Smooth muscle cell (in vitro differentiated cells): ENCODE results near the gene CLHC1. TPM values are rescaled to one million over a fixed set of nuclear protein-coding genes. Genes with fewer than 3 reads are reported as not detected.

Experiments
- DNase-seq: peaks from one replicate; lab custom pipeline; 2025; ENCODE audit not compliant: unreplicated experiment; lab: John Stamatoyannopoulos, UW
- H2AFZ ChIP-seq: fragments of 200-600 bp; sonication (generic); 2 replicates; pipeline ENCODE4 v1.6.0; 2016; ENCODE audit warnings: antibody characterized with exemption, low read depth, mild to moderate bottlenecking
- H3F3A ChIP-seq: fragments of 200-600 bp; sonication (generic); 2 replicates; pipeline ENCODE4 v1.6.0; 2017; ENCODE audit warnings: antibody characterized with exemption, low read depth
- H3K27ac ChIP-seq: fragments of 200-600 bp; sonication (generic); 2 replicates; pipeline ENCODE4 v1.5.1; 2016; ENCODE audit warnings: low read depth, mild to moderate bottlenecking
- H3K27me3 ChIP-seq: fragments of 200-600 bp; sonication (generic); 2 replicates; pipeline ENCODE4 v1.6.1; 2016; ENCODE audit warnings: low read depth, mild to moderate bottlenecking
- H3K36me3 ChIP-seq: fragments of 200-600 bp; sonication (generic); 2 replicates; pipeline ENCODE4 v1.5.1; 2016; ENCODE audit warnings: low read depth
- H3K4me1 ChIP-seq: fragments of 200-600 bp; sonication (generic); 2 replicates; pipeline ENCODE4 v1.5.1; 2016; ENCODE audit warnings: low read depth
- H3K4me2 ChIP-seq: fragments of 200-600 bp; sonication (generic); 2 replicates; pipeline ENCODE4 v1.6.0; 2016; ENCODE audit warnings: mild to moderate bottlenecking
- H3K4me3 ChIP-seq: fragments of 200-600 bp; sonication (generic); 2 replicates; pipeline ENCODE4 v1.5.1; 2016; ENCODE audit warnings: mild to moderate bottlenecking
- H3K79me2 ChIP-seq: fragments of 200-600 bp; sonication (generic); 2 replicates; pipeline ENCODE4 v1.6.0; 2016; ENCODE audit warnings: low read depth, mild to moderate bottlenecking
- H3K9ac ChIP-seq: fragments of 200-600 bp; sonication (generic); 2 replicates; pipeline ENCODE4 v1.6.0; 2016; ENCODE audit warnings: low read depth
- H3K9me3 ChIP-seq: fragments of 200-600 bp; sonication (generic); replicated peaks from 2 replicates; pipeline ENCODE4 v1.5.1; 2016; ENCODE audit warnings: low read depth
- H4K20me1 ChIP-seq: fragments of 200-600 bp; sonication (generic); 2 replicates; pipeline ENCODE4 v1.6.0; 2016; ENCODE audit warnings: low read depth
- CTCF ChIP-seq: fragments of 200-600 bp; sonication (generic); IDR thresholded peaks from 2 replicates; pipeline ENCODE4 v1.5.1; 2017; ENCODE audit warnings: borderline replicate concordance, mild to moderate bottlenecking, antibody characterized with exemption; ENCODE audit not compliant: insufficient read depth, poor library complexity, severe bottlenecking
- WGBS: methylation state at CpG from one replicate; pipeline ENCODE4 v1.1.7; 2016; ENCODE audit warnings: low lambda C conversion rate; 5-methylcytosine and 5-hydroxymethylcytosine counted together
- polyA plus RNA-seq: library from polyadenylated mRNA; unstranded; fragments of >200 nt; fragmentation: Nextera tagmentation; extraction: Ambion mirVana; gene quantifications from 2 replicates; pipeline ENCODE4 v1.2.1, GENCODE V29; 2016
- total RNA-seq: library from RNA; depleted of rRNA; stranded (reverse); fragments of >200 nt; gene quantifications from 2 replicates; pipeline ENCODE4 v1.2.3, GENCODE V29; 2014

CLHC1 gene
- total and polyA plus RNA-seq, 2 experiments from 2014 or later: 10.0 to 14.4 TPM

- no peak for DNase-seq
- no peaks in the 10 kb centered on the region for H3K79me2 ChIP-seq
- 27% methylated on average over 2 of the region's 2 CpGs for WGBS
- H4K20me1 ChIP-seq: peaks cover 18% of the 10 kb centered on the region
- no peaks in the 10 kb centered on the region for H3K36me3 ChIP-seq
- H2AFZ ChIP-seq: no peak overlapping the region
- no peak overlapping the region for H3K9ac ChIP-seq
- H3K9me3 ChIP-seq: no peaks in the 10 kb centered on the region
- no peaks in the 10 kb centered on the region for H3K27me3 ChIP-seq
- H3K4me3 ChIP-seq: no peak overlapping the region
- peak overlapping the region; percentile 57 for H3K4me2 ChIP-seq
- peaks cover 38% of the 10 kb centered on the region for H3F3A ChIP-seq
- H3K4me1 ChIP-seq: peaks cover 40% of the 10 kb centered on the region
- peak overlapping the region; percentile 74 for H3K27ac ChIP-seq
- TF ChIP-seq CTCF: no peak
Observed at GRCh38 chr2:55156326-55156725, 75.8 kb downstream of the CLHC1 start.

DNA sequence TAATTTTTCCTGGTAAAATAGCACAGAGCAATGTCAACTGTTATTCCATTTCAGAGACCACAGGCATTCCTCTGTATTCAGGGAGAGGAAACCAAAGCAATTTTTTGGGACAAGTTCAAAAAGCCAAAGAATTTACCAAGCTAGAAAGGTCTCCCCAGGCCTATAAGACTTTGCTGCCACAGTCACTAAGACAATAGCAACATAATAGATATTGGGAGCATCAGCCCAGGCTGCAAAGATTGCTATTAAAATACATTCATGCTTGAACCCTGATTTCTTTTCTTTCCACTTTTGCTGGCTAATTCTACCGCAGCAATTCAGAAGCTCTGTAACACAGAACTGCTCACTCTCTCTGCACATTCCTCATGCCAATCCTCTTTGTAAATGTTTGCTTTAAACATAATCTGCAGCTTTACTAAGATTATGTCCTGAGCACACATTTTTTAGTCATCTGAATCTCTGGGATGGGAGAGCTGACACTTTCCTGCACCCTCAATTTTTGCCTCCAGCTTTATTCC, 76.3 kb downstream of the CLHC1 start:
- DNase-seq: no peak
- Histone ChIP-seq H3K36me3 (no peaks in the 10 kb centered on the region), H3K4me1 (peaks cover 40% of the 10 kb centered on the region), H4K20me1 (peaks cover 18% of the 10 kb centered on the region), H3K9ac (no peak overlapping the region), H3K4me3 (no peak overlapping the region), H3K4me2 (peak overlapping the region; percentile 69), H2AFZ (no peak overlapping the region), H3K27me3 (no peaks in the 10 kb centered on the region), H3K9me3 (no peaks in the 10 kb centered on the region), H3K27ac (peak overlapping the region; percentile 74), H3F3A (peaks cover 38% of the 10 kb centered on the region), H3K79me2 (no peaks in the 10 kb centered on the region)
- 11% methylated on average over 1 of the region's 1 CpG for WGBS
- TF ChIP-seq CTCF: no peak

DNA sequence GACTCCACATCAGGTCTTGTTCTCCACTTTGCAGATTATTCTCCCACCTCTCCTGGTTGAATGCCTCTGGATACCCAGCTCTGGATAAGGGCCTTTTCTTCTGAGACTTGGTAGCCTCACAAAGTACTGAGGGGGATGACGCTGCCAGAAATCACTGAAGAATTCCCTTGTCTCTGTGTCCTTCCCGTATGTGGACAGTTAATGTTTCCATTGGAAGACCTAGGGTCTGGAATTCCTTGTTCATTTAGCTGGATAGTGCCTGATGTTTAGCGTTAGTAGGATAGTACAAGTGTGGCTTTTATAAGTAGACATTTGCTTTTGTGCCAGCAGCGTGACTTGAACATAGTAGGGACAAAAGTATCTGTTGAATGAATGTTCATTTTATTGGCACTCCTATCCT, 76.9 kb downstream of the CLHC1 start:
- Histone ChIP-seq H3K4me2 (peak overlapping the region; percentile 69), H3K4me3 (no peak overlapping the region), H4K20me1 (peaks cover 18% of the 10 kb centered on the region), H3F3A (peaks cover 38% of the 10 kb centered on the region), H3K27ac (peak overlapping the region; percentile 74), H3K4me1 (peaks cover 40% of the 10 kb centered on the region), H3K79me2 (no peaks in the 10 kb centered on the region), H2AFZ (no peak overlapping the region), H3K36me3 (no peaks in the 10 kb centered on the region), H3K9me3 (no peaks in the 10 kb centered on the region), H3K27me3 (no peaks in the 10 kb centered on the region), H3K9ac (no peak overlapping the region)
- WGBS: 57% methylated on average over 4 of the region's 4 CpGs
- no peak for TF ChIP-seq CTCF
- no peak for DNase-seq

GRCh38 chr2:55154525-55155030, 77.5 kb downstream of the CLHC1 start:
- Histone ChIP-seq H3K4me1 (peaks cover 40% of the 10 kb centered on the region), H3K9me3 (no peaks in the 10 kb centered on the region), H3F3A (peaks cover 38% of the 10 kb centered on the region), H3K27ac (no peak overlapping the region), H3K27me3 (no peaks in the 10 kb centered on the region), H3K36me3 (no peaks in the 10 kb centered on the region), H2AFZ (no peak overlapping the region), H4K20me1 (peaks cover 18% of the 10 kb centered on the region), H3K79me2 (no peaks in the 10 kb centered on the region), H3K9ac (no peak overlapping the region), H3K4me3 (no peak overlapping the region), H3K4me2 (peak overlapping the region; percentile 69)
- TF ChIP-seq CTCF: no peak
- DNase-seq: no peak
- WGBS: 89% methylated on average over 3 of the region's 3 CpGs
